ENCODE results near the gene MGST2. TPM values are rescaled to one million over a fixed set of nuclear protein-coding genes. Genes with fewer than 3 reads are reported as not detected.

Gene MGST2
- 13.6 to 14.9 TPM (median 14.8 TPM) in 3 replicates for total RNA-seq (2021)
- Bru-seq, nascent RNA = percentile 45 among the genes with signal in this experiment
- long read RNA-seq, experiment 1, transcript MGST2-201 (5 exons, 801 nt) = major isoform, 14 of 17 reads
- long read RNA-seq, experiment 1, partial matches to known transcripts = 0 of 17 reads
- long read RNA-seq, experiment 1, other reads (novel, unspliced or antisense) = 2 of 17 reads
- long read RNA-seq, experiment 2, transcript MGST2-201 (5 exons, 801 nt) = major isoform, 13 of 15 reads
- long read RNA-seq, experiment 2, partial matches to known transcripts = 1 of 15 reads
- long read RNA-seq, experiment 2, other reads (novel, unspliced or antisense) = 0 of 15 reads
- long read RNA-seq, experiment 3, partial matches to known transcripts = 0 of 3 reads
- long read RNA-seq, experiment 3, other reads (novel, unspliced or antisense) = 2 of 3 reads

DNA sequence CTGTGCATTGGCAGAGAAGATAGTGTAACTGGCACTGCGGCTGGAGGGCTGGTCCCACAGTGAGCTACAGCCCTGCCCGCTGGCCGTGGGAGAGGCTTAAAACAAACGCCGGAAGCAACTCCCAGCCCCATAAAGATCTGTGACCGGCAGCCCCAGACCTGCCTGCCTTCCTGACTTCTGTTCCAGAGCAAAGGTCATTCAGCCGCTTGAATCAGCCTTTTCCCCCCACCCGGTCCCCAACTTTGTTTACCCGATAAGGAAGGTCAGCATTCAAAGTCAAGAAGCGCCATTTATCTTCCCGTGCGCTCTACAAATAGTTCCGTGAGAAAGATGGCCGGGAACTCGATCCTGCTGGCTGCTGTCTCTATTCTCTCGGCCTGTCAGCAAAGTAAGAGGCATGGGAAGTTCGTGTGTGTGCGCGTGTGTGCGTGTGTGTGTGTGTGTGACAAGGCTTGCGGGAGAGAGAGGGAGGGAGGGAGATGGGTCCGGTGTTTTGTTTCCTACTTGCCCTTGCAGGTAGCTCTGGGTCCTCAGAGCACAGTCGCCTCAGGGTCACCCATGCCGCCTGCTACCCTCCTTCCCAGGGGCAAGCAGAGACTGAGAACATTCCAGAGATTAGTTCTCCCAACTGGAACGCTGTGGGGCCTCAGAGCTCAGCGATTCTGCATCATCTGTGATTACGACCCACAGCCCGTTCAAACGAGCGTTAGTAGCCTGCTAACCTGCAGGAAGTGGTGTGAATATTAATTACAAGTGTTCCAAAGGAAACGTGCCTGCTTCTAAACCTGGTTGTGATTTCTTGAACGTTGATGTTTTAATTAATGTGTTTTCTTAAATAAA is at the start of gene MGST2:
MGST2 (plus strand) TSS at position 130 of the 840 bp plus-strand sequence; CDS start at position 331, 201 bp downstream.
- Mint-ChIP-seq H3K36me3 (peaks cover 4% of the 10 kb centered on the region), H3K4me3 (peak within 1 kb of the TSS; percentile 70), H3K27me3 (ENCODE audit: low read depth) (no peaks in the 10 kb centered on the region), H3K9me3 (peaks cover 5% of the 10 kb centered on the region), H3K27ac (peak within 1 kb of the TSS; percentile 82), H3K4me1 (peaks cover 50% of the 10 kb centered on the region)
- ChIA-PET CTCF (interaction anchor here (0.8 to 3.9 kb wide), 7 partner anchors 9 to 694 kb away, joined by 3 to 60 read pairs (median 4); no protein-coding TSS in a partner anchor), POLR2A (interaction anchor here (1.0 kb wide), 1 partner anchor 75 kb away, joined by 3 read pairs; no protein-coding TSS in a partner anchor)
- DNase-seq (ENCODE audit: low spot score) (peak; percentile 51), ATAC-seq (peak; percentile 82)
- TF ChIP-seq, protein P1, sequence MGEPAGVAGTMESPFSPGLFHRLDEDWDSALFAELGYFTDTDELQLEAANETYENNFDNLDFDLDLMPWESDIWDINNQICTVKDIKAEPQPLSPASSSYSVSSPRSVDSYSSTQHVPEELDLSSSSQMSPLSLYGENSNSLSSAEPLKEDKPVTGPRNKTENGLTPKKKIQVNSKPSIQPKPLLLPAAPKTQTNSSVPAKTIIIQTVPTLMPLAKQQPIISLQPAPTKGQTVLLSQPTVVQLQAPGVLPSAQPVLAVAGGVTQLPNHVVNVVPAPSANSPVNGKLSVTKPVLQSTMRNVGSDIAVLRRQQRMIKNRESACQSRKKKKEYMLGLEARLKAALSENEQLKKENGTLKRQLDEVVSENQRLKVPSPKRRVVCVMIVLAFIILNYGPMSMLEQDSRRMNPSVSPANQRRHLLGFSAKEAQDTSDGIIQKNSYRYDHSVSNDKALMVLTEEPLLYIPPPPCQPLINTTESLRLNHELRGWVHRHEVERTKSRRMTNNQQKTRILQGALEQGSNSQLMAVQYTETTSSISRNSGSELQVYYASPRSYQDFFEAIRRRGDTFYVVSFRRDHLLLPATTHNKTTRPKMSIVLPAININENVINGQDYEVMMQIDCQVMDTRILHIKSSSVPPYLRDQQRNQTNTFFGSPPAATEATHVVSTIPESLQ (CRISPR knock-in tag; IDR thresholded peaks at IDR 0.05) = no peak
- TF ChIP-seq CREM (CRISPR knock-in tag; IDR thresholded peaks at IDR 0.05) = 0 out of 2 replicates have a peak, but pooled peaks have one; percentile 45
- TF ChIP-seq, protein P2, sequence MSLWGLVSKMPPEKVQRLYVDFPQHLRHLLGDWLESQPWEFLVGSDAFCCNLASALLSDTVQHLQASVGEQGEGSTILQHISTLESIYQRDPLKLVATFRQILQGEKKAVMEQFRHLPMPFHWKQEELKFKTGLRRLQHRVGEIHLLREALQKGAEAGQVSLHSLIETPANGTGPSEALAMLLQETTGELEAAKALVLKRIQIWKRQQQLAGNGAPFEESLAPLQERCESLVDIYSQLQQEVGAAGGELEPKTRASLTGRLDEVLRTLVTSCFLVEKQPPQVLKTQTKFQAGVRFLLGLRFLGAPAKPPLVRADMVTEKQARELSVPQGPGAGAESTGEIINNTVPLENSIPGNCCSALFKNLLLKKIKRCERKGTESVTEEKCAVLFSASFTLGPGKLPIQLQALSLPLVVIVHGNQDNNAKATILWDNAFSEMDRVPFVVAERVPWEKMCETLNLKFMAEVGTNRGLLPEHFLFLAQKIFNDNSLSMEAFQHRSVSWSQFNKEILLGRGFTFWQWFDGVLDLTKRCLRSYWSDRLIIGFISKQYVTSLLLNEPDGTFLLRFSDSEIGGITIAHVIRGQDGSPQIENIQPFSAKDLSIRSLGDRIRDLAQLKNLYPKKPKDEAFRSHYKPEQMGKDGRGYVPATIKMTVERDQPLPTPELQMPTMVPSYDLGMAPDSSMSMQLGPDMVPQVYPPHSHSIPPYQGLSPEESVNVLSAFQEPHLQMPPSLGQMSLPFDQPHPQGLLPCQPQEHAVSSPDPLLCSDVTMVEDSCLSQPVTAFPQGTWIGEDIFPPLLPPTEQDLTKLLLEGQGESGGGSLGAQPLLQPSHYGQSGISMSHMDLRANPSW (CRISPR knock-in tag; conservative IDR thresholded peaks at IDR 0.05; ENCODE audit: low read depth) = no peak
- TF ChIP-seq OVOL2 (CRISPR knock-in tag; IDR thresholded peaks at IDR 0.05; ENCODE audit: borderline replicate concordance) = no peak
- TF ChIP-seq, protein P3, sequence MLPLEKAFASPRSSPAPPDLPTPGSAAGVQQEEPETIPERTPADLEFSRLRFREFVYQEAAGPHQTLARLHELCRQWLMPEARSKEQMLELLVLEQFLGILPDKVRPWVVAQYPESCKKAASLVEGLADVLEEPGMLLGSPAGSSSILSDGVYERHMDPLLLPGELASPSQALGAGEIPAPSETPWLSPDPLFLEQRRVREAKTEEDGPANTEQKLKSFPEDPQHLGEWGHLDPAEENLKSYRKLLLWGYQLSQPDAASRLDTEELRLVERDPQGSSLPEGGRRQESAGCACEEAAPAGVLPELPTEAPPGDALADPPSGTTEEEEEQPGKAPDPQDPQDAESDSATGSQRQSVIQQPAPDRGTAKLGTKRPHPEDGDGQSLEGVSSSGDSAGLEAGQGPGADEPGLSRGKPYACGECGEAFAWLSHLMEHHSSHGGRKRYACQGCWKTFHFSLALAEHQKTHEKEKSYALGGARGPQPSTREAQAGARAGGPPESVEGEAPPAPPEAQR (CRISPR knock-in tag; IDR thresholded peaks at IDR 0.05) = no peak
- TF ChIP-seq, protein P4, sequence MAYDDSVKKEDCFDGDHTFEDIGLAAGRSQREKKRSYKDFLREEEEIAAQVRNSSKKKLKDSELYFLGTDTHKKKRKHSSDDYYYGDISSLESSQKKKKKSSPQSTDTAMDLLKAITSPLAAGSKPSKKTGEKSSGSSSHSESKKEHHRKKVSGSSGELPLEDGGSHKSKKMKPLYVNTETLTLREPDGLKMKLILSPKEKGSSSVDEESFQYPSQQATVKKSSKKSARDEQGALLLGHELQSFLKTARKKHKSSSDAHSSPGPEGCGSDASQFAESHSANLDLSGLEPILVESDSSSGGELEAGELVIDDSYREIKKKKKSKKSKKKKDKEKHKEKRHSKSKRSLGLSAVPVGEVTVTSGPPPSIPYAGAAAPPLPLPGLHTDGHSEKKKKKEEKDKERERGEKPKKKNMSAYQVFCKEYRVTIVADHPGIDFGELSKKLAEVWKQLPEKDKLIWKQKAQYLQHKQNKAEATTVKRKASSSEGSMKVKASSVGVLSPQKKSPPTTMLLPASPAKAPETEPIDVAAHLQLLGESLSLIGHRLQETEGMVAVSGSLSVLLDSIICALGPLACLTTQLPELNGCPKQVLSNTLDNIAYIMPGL (CRISPR knock-in tag; IDR thresholded peaks at IDR 0.05) = 0 out of 2 replicates have a peak, but pooled peaks have one; percentile 24
- no peak for TF ChIP-seq ZNF396 (CRISPR knock-in tag; IDR thresholded peaks at IDR 0.05; ENCODE audit: borderline replicate concordance)
- TF ChIP-seq ETV6 (CRISPR knock-in tag; IDR thresholded peaks at IDR 0.05) = no peak
- TF ChIP-seq, protein P5, sequence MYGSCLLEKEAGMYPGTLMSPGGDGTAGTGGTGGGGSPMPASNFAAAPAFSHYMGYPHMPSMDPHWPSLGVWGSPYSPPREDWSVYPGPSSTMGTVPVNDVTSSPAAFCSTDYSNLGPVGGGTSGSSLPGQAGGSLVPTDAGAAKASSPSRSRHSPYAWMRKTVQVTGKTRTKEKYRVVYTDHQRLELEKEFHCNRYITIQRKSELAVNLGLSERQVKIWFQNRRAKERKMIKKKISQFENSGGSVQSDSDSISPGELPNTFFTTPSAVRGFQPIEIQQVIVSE (CRISPR knock-in tag; IDR thresholded peaks at IDR 0.05; ENCODE audit: borderline replicate concordance) = no peak
- TF ChIP-seq, protein P6, sequence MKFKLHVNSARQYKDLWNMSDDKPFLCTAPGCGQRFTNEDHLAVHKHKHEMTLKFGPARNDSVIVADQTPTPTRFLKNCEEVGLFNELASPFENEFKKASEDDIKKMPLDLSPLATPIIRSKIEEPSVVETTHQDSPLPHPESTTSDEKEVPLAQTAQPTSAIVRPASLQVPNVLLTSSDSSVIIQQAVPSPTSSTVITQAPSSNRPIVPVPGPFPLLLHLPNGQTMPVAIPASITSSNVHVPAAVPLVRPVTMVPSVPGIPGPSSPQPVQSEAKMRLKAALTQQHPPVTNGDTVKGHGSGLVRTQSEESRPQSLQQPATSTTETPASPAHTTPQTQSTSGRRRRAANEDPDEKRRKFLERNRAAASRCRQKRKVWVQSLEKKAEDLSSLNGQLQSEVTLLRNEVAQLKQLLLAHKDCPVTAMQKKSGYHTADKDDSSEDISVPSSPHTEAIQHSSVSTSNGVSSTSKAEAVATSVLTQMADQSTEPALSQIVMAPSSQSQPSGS (CRISPR knock-in tag; IDR thresholded peaks at IDR 0.05; ENCODE audit: borderline replicate concordance, low read depth) = no peak
- no peak for TF ChIP-seq PRRX2 (CRISPR knock-in tag; IDR thresholded peaks at IDR 0.05)
- TF ChIP-seq, protein P7, sequence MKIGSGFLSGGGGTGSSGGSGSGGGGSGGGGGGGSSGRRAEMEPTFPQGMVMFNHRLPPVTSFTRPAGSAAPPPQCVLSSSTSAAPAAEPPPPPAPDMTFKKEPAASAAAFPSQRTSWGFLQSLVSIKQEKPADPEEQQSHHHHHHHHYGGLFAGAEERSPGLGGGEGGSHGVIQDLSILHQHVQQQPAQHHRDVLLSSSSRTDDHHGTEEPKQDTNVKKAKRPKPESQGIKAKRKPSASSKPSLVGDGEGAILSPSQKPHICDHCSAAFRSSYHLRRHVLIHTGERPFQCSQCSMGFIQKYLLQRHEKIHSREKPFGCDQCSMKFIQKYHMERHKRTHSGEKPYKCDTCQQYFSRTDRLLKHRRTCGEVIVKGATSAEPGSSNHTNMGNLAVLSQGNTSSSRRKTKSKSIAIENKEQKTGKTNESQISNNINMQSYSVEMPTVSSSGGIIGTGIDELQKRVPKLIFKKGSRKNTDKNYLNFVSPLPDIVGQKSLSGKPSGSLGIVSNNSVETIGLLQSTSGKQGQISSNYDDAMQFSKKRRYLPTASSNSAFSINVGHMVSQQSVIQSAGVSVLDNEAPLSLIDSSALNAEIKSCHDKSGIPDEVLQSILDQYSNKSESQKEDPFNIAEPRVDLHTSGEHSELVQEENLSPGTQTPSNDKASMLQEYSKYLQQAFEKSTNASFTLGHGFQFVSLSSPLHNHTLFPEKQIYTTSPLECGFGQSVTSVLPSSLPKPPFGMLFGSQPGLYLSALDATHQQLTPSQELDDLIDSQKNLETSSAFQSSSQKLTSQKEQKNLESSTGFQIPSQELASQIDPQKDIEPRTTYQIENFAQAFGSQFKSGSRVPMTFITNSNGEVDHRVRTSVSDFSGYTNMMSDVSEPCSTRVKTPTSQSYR (CRISPR knock-in tag; IDR thresholded peaks at IDR 0.05) = no peak
- TF ChIP-seq, protein P8, sequence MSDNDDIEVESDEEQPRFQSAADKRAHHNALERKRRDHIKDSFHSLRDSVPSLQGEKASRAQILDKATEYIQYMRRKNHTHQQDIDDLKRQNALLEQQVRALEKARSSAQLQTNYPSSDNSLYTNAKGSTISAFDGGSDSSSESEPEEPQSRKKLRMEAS (CRISPR knock-in tag; IDR thresholded peaks at IDR 0.05) = 0 out of 2 replicates have a peak, but pooled peaks have one; percentile 29
- no peak for TF ChIP-seq SMAD4 (CRISPR knock-in tag; IDR thresholded peaks at IDR 0.05)
- no peak for TF ChIP-seq SOX15 (CRISPR knock-in tag; IDR thresholded peaks at IDR 0.05)
- no peak for TF ChIP-seq CBFB (CRISPR knock-in tag; IDR thresholded peaks at IDR 0.05; ENCODE audit: low read depth)
- TF ChIP-seq NFATC4 (CRISPR knock-in tag; IDR thresholded peaks at IDR 0.05) = no peak
- TF ChIP-seq, protein P9, sequence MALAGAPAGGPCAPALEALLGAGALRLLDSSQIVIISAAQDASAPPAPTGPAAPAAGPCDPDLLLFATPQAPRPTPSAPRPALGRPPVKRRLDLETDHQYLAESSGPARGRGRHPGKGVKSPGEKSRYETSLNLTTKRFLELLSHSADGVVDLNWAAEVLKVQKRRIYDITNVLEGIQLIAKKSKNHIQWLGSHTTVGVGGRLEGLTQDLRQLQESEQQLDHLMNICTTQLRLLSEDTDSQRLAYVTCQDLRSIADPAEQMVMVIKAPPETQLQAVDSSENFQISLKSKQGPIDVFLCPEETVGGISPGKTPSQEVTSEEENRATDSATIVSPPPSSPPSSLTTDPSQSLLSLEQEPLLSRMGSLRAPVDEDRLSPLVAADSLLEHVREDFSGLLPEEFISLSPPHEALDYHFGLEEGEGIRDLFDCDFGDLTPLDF (CRISPR knock-in tag; IDR thresholded peaks at IDR 0.05) = no peak
- TF ChIP-seq GABPB1 (CRISPR knock-in tag; IDR thresholded peaks at IDR 0.05) = peak; percentile 86
- no peak for TF ChIP-seq TEAD1 (CRISPR knock-in tag; IDR thresholded peaks at IDR 0.05)
